Measurements from ENCODE around the gene IFNL2. TPM values are rescaled to one million over a fixed set of nuclear protein-coding genes. Genes with fewer than 3 reads are reported as not detected.

Gene IFNL2
- total and polyA plus RNA-seq, 4 donors: not detected

DNA sequence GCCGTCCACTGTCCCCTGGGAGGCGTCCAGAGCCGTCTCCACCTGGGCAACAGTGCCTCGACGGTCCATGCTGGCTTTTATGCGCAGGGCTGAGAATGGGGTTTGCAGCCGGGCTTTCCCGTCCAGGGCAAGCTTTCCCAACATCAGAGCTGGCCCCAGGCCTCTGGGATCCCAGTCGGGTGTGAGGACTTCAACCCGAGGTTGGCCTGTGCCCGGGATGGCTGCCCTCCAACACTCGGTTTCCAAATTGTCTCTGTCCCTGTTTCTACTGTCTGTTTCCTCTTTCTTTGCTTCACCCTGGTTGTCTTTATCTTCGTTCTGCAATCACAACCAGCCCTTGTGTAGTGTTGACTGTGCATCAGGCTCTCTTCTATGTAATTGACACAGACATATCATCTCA is 19.4 kb upstream of the IFNL2 start, which contains the start of gene IFNL4:
IFNL4 (minus strand) TSS at position 51 of the 400 bp plus-strand sequence.
- Histone ChIP-seq H3K9me3 (ENCODE audit: control insufficient read depth, low read length) (no peaks in the 10 kb centered on the region), H3K27ac (ENCODE audit: low read depth in 1 of 2, low read length in 2 of 2) (no peak within 1 kb of the TSS), H3K4me3 (ENCODE audit: low read length in 2 of 2) (no peak within 1 kb of the TSS), H3K36me3 (ENCODE audit: control insufficient read depth in 1 of 2, insufficient read depth in 2 of 2, low read length in 1 of 2) (no peaks in the 10 kb centered on the region), H3K27me3 (ENCODE audit: control insufficient read depth in 1 of 2, insufficient read depth in 2 of 2, low read length in 1 of 2) (no peaks in the 10 kb centered on the region), H3K4me1 (ENCODE audit: control insufficient read depth in 1 of 2, insufficient read depth in 2 of 2, low read length in 2 of 2) (no peaks in the 10 kb centered on the region)
- no peak for ATAC-seq (ENCODE audit: low FRiP score)
- WGBS, 2 donors: 47 to 48% methylated on average over 13 of the region's 13 CpGs
- DNase-seq: no peak
- intact Hi-C loops (cut with DNase I): no loop called here

DNA sequence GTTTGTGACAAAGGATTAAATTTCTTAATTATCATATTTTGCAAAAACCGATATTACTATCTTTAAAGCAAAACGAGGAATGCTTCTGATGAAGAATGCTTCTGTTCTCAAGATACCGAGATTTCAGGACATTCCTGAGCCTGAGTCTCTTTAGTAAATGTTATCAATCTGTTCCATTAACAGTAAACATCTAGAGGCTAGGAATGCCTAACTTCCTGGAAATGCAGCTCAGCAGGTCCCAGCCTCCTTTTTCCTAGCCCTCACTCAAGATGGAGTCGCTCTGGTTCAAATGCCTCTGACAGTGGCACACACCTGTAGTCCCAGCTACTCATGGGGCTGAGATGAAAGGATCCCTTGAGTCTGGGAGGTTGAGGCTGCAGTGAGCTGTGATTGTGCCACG is 17.1 kb upstream of the IFNL2 start:
- 80 to 87% methylated on average over 5 of the region's 5 CpGs for WGBS, 2 donors
- H3K9me3 ChIP-seq (ENCODE audit: control insufficient read depth, low read length): no peaks in the 10 kb centered on the region
- ATAC-seq (ENCODE audit: low FRiP score) (no peak), DNase-seq (no peak)
- H3K36me3 ChIP-seq (ENCODE audit: control insufficient read depth in 1 of 2, insufficient read depth in 2 of 2, low read length in 1 of 2): no peaks in the 10 kb centered on the region
- no peak overlapping the region for H3K4me3 ChIP-seq (ENCODE audit: low read length in 2 of 2)
- H3K27me3 ChIP-seq (ENCODE audit: control insufficient read depth in 1 of 2, insufficient read depth in 2 of 2, low read length in 1 of 2): no peaks in the 10 kb centered on the region
- no peak overlapping the region for H3K27ac ChIP-seq (ENCODE audit: low read depth in 1 of 2, low read length in 2 of 2)
- H3K4me1 ChIP-seq (ENCODE audit: control insufficient read depth in 1 of 2, insufficient read depth in 2 of 2, low read length in 2 of 2): no peaks in the 10 kb centered on the region
- intact Hi-C loops (cut with DNase I): no loop called here

DNA sequence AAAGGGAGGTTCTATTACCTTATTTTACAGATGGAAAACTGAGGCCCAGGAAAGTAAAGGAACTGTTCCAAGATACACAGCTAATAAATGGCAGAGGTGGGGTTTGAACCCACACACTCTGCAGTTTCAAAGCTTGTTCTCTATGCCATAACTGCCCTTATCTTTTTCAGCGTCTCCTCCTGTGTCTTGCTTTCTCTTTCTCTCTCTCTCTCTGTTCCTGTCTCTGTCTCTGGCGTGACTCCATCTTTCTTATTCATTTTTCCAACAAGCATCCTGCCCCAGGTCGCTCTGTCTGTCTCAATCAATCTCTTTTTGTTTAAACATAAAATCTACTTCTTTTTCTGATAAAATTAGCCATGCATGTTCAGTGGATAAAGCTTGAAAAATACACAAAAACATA is 16.4 kb upstream of the IFNL2 start:
- no peak for ATAC-seq (ENCODE audit: low FRiP score)
- WGBS, 2 donors: 56 to 57% methylated on average over 3 of the region's 3 CpGs
- H3K27me3 ChIP-seq (ENCODE audit: control insufficient read depth in 1 of 2, insufficient read depth in 2 of 2, low read length in 1 of 2): peaks cover 0 to 3% of the 10 kb centered on the region in 2 donors

GRCh38 chr19:39252458-39252857 is 15.7 kb upstream of the IFNL2 start:
- no peak for ATAC-seq (ENCODE audit: low FRiP score)
- Histone ChIP-seq H3K9me3 (ENCODE audit: control insufficient read depth, low read length) (peaks cover 3% of the 10 kb centered on the region), H3K27ac (ENCODE audit: low read depth in 1 of 2, low read length in 2 of 2) (no peak overlapping the region), H3K4me1 (ENCODE audit: control insufficient read depth in 1 of 2, insufficient read depth in 2 of 2, low read length in 2 of 2) (no peaks in the 10 kb centered on the region), H3K4me3 (ENCODE audit: low read length in 2 of 2) (no peak overlapping the region), H3K36me3 (ENCODE audit: control insufficient read depth in 1 of 2, insufficient read depth in 2 of 2, low read length in 1 of 2) (no peaks in the 10 kb centered on the region), H3K27me3 (ENCODE audit: control insufficient read depth in 1 of 2, insufficient read depth in 2 of 2, low read length in 1 of 2) (peaks cover 0 to 3% of the 10 kb centered on the region in 2 donors)
- intact Hi-C loops (cut with DNase I): no loop called here
- no peak for DNase-seq
- WGBS, 2 donors: 69 to 71% methylated on average over 3 of the region's 3 CpGs

More for the DNA sequence above, 16.4 kb upstream of the IFNL2 start:
- intact Hi-C loops (cut with DNase I): no loop called here
- no peak for DNase-seq
- peaks cover 3% of the 10 kb centered on the region for H3K9me3 ChIP-seq (ENCODE audit: control insufficient read depth, low read length)
- H3K27ac ChIP-seq (ENCODE audit: low read depth in 1 of 2, low read length in 2 of 2): no peak overlapping the region
- no peaks in the 10 kb centered on the region for H3K36me3 ChIP-seq (ENCODE audit: control insufficient read depth in 1 of 2, insufficient read depth in 2 of 2, low read length in 1 of 2)
- no peak overlapping the region for H3K4me3 ChIP-seq (ENCODE audit: low read length in 2 of 2)
- H3K4me1 ChIP-seq (ENCODE audit: control insufficient read depth in 1 of 2, insufficient read depth in 2 of 2, low read length in 2 of 2): no peaks in the 10 kb centered on the region

GRCh38 chr19:39253374-39254149 is 14.6 kb upstream of the IFNL2 start:
- H3K4me1 ChIP-seq (ENCODE audit: control insufficient read depth in 1 of 2, insufficient read depth in 2 of 2, low read length in 2 of 2): no peaks in the 10 kb centered on the region
- no peak overlapping the region for H3K4me3 ChIP-seq (ENCODE audit: low read length in 2 of 2)
- H3K27ac ChIP-seq (ENCODE audit: low read depth in 1 of 2, low read length in 2 of 2): no peak overlapping the region
- H3K27me3 ChIP-seq (ENCODE audit: control insufficient read depth in 1 of 2, insufficient read depth in 2 of 2, low read length in 1 of 2): peaks cover 0 to 3% of the 10 kb centered on the region in 2 donors
- no peaks in the 10 kb centered on the region for H3K36me3 ChIP-seq (ENCODE audit: control insufficient read depth in 1 of 2, insufficient read depth in 2 of 2, low read length in 1 of 2)
- DNase-seq (no peak), ATAC-seq (ENCODE audit: low FRiP score) (no peak)
- H3K9me3 ChIP-seq (ENCODE audit: control insufficient read depth, low read length): peaks cover 3% of the 10 kb centered on the region
- WGBS, 2 donors: 82 to 84% methylated on average over 8 of the region's 8 CpGs
- intact Hi-C loops (cut with DNase I): no loop called here

DNA sequence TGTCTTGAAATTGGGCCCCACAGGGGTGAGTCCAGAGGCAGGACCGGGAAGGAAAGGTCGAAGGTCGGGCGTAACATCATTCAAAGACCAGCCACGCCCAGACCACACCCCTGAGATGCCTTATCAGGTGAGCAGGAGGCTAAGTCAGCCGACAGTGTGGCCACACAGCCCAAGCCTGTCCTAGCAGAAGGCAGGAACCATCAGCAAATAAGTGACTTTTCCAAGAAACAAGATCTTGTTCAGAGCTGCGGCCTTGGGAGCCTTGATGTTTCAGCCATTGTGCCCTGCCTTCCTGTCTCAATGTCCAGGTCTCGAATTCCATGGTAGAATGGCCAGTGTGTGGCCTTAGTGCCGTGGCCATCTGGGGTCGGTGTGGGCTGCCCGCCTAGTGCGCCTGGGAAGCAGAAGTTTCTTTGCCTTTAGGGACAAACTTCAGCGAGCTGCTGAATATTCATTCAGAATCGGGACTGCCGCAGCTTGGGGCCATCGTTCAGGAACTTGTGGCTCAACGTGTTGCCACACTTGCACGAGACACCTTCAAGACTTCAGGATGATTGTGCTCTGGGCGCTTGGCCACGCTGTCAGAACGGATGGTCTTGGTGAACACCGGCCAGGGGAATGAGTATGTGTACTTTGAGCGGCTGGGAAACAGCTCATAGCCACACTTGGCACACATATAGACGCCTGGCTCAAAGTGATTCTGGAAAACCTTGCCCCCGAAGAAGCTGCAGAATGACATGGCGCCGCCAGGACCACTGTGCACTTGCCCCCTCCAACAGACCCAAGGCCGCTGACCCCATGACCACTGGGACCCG is 13.5 kb upstream of the IFNL2 start:
- intact Hi-C loops (cut with DNase I): no loop called here
- peaks cover 3% of the 10 kb centered on the region for H3K9me3 ChIP-seq (ENCODE audit: control insufficient read depth, low read length)
- no peak for ATAC-seq (ENCODE audit: low FRiP score)
- H3K4me1 ChIP-seq (ENCODE audit: control insufficient read depth in 1 of 2, insufficient read depth in 2 of 2, low read length in 2 of 2): no peaks in the 10 kb centered on the region
- H3K4me3 ChIP-seq (ENCODE audit: low read length in 2 of 2): no peak overlapping the region
- WGBS, 2 donors: 82% methylated on average over 29 of the region's 29 CpGs
- DNase-seq: no peak
- no peaks in the 10 kb centered on the region for H3K36me3 ChIP-seq (ENCODE audit: control insufficient read depth in 1 of 2, insufficient read depth in 2 of 2, low read length in 1 of 2)
- peaks cover 0 to 3% of the 10 kb centered on the region in 2 donors for H3K27me3 ChIP-seq (ENCODE audit: control insufficient read depth in 1 of 2, insufficient read depth in 2 of 2, low read length in 1 of 2)
- H3K27ac ChIP-seq (ENCODE audit: low read depth in 1 of 2, low read length in 2 of 2): no peak overlapping the region

- WGBS, 2 donors: 85 to 95% methylated on average over 4 of the region's 4 CpGs
- peaks cover 0 to 3% of the 10 kb centered on the region in 2 donors for H3K27me3 ChIP-seq (ENCODE audit: control insufficient read depth in 1 of 2, insufficient read depth in 2 of 2, low read length in 1 of 2)
- H3K9me3 ChIP-seq (ENCODE audit: control insufficient read depth, low read length): peaks cover 3% of the 10 kb centered on the region
- no peak for DNase-seq
- no peak for ATAC-seq (ENCODE audit: low FRiP score)
- H3K4me1 ChIP-seq (ENCODE audit: control insufficient read depth in 1 of 2, insufficient read depth in 2 of 2, low read length in 2 of 2): no peaks in the 10 kb centered on the region
- H3K4me3 ChIP-seq (ENCODE audit: low read length in 2 of 2): no peak overlapping the region
- no peak overlapping the region for H3K27ac ChIP-seq (ENCODE audit: low read depth in 1 of 2, low read length in 2 of 2)
- intact Hi-C loops (cut with DNase I): no loop called here
- no peaks in the 10 kb centered on the region for H3K36me3 ChIP-seq (ENCODE audit: control insufficient read depth in 1 of 2, insufficient read depth in 2 of 2, low read length in 1 of 2)
Observed at GRCh38 chr19:39257227-39257626, 11.0 kb upstream of the IFNL2 start.

GRCh38 chr19:39261704-39262103 is 6.5 kb upstream of the IFNL2 start:
- peaks cover under 1% of the 10 kb centered on the region for H3K9me3 ChIP-seq (ENCODE audit: control insufficient read depth, low read length)
- WGBS, 2 donors: 67 to 69% methylated on average over 3 of the region's 3 CpGs
- no peak overlapping the region for H3K4me3 ChIP-seq (ENCODE audit: low read length in 2 of 2)
- peaks cover 0 to under 1% of the 10 kb centered on the region in 2 donors for H3K27me3 ChIP-seq (ENCODE audit: control insufficient read depth in 1 of 2, insufficient read depth in 2 of 2, low read length in 1 of 2)
- no peak for ATAC-seq (ENCODE audit: low FRiP score)
- intact Hi-C loops (cut with DNase I): no loop called here
- DNase-seq: no peak
- H3K4me1 ChIP-seq (ENCODE audit: control insufficient read depth in 1 of 2, insufficient read depth in 2 of 2, low read length in 2 of 2): no peaks in the 10 kb centered on the region
- no peak overlapping the region for H3K27ac ChIP-seq (ENCODE audit: low read depth in 1 of 2, low read length in 2 of 2)
- no peaks in the 10 kb centered on the region for H3K36me3 ChIP-seq (ENCODE audit: control insufficient read depth in 1 of 2, insufficient read depth in 2 of 2, low read length in 1 of 2)
